HG02610 (cell line): Measurements from ENCODE around the gene TM2D1.
A peak's percentile ranks its signal among the peaks of the same experiment; 100 is the strongest.
"Not testable (repeated sequence)": the region's sequence is repeated elsewhere in the genome, so short reads cannot be mapped to it uniquely, and the experiment has no call there.

Source experiments
- ATAC-seq: cut with Tn5 transposase; IDR thresholded peaks from one replicate; pipeline ENCODE4 v1.9.1; 2021; ENCODE audit warnings: mild to moderate bottlenecking, moderate library complexity; ENCODE audit not compliant: unreplicated experiment

TM2D1 gene

GRCh38 chr1:61718996-61719663, 5.8 kb downstream of the TM2D1 start:
- ATAC-seq: not testable (repeated sequence)

- peak; percentile 56 for ATAC-seq
Measured at GRCh38 chr1:61711969-61712368, 13.0 kb downstream of the TM2D1 start.

- not testable (repeated sequence) for ATAC-seq
Measured at GRCh38 chr1:61711257-61711656, 13.7 kb downstream of the TM2D1 start.

- no peak for ATAC-seq
Measured at GRCh38 chr1:61709908-61710289, 15.0 kb downstream of the TM2D1 start.

GRCh38 chr1:61708953-61709907, 15.7 kb downstream of the TM2D1 start:
- ATAC-seq: no peak

- ATAC-seq: no peak
Measured at GRCh38 chr1:61699911-61700851, 24.8 kb downstream of the TM2D1 start.

GRCh38 chr1:61692155-61692800, 32.7 kb downstream of the TM2D1 start:
- no peak for ATAC-seq

GRCh38 chr1:61687901-61688300, 37.0 kb downstream of the TM2D1 start:
- no peak for ATAC-seq

- no peak for ATAC-seq
Measured at GRCh38 chr1:61682891-61683290, 42.0 kb downstream of the TM2D1 start.

GRCh38 chr1:61680500-61680899, 44.4 kb downstream of the TM2D1 start:
- ATAC-seq: no peak

- not testable (repeated sequence) for ATAC-seq
Measured at GRCh38 chr1:61676881-61677280, 48.1 kb downstream of the TM2D1 start.

- ATAC-seq: no peak
Measured at GRCh38 chr1:61674221-61674620, 50.7 kb downstream of the TM2D1 start.

- ATAC-seq: no peak
Measured at GRCh38 chr1:61672376-61672775, 52.6 kb downstream of the TM2D1 start.

- ATAC-seq: no peak
Measured at GRCh38 chr1:61670445-61670844, 54.5 kb downstream of the TM2D1 start.

GRCh38 chr1:61670016-61670415, 54.9 kb downstream of the TM2D1 start:
- ATAC-seq: no peak

GRCh38 chr1:61659061-61659460, 65.9 kb downstream of the TM2D1 start:
- ATAC-seq: no peak

GRCh38 chr1:61655453-61655852, 69.5 kb downstream of the TM2D1 start:
- no peak for ATAC-seq

- ATAC-seq: no peak
Measured at GRCh38 chr1:61654067-61654466, 70.9 kb downstream of the TM2D1 start.

GRCh38 chr1:61648983-61649742, 75.8 kb downstream of the TM2D1 start:
- no peak for ATAC-seq

- ATAC-seq: no peak
Measured at GRCh38 chr1:61647142-61647541, 77.8 kb downstream of the TM2D1 start.
